Calu3 (cell line): ENCODE measurements around the gene ISG20L2. TPM values are rescaled to one million over a fixed set of nuclear protein-coding genes. Genes with fewer than 3 reads are reported as not detected.

Experiments
- BruUV-seq: library from RNA; stranded (reverse); fragments of 400-500 nt; replicated peaks from 2 replicates; lab custom pipeline; 2021; lab: Mats Ljungman, UMichigan
- CTCF ChIA-PET: fragments of 300-600 bp; sonication (Branson Sonifier 250); formaldehyde crosslinking; loops from one replicate; lab custom pipeline; 2022; ENCODE audit warnings: antibody characterized with exemption; lab: Charles Lee
- DNase-seq: peaks from one replicate; pipeline ENCODE4 v3.0.0; 2022
- H3K27ac Mint-ChIP-seq: one replicate; pipeline ENCODE4 v1.8.0; 2022; ENCODE audit warnings: mixed read lengths; ENCODE audit not compliant: unreplicated experiment
- H3K27me3 Mint-ChIP-seq: one replicate; pipeline ENCODE4 v1.8.0; 2022; ENCODE audit warnings: mixed read lengths; ENCODE audit not compliant: unreplicated experiment
- H3K36me3 Mint-ChIP-seq: one replicate; pipeline ENCODE4 v1.8.0; 2022; ENCODE audit warnings: mild to moderate bottlenecking, moderate library complexity, mixed read lengths; ENCODE audit not compliant: insufficient read depth, unreplicated experiment
- H3K4me1 Mint-ChIP-seq: one replicate; pipeline ENCODE4 v1.8.0; 2022; ENCODE audit warnings: mild to moderate bottlenecking, low read depth, mixed read lengths; ENCODE audit not compliant: unreplicated experiment
- H3K4me3 Mint-ChIP-seq: one replicate; pipeline ENCODE4 v1.8.0; 2022; ENCODE audit warnings: mild to moderate bottlenecking, low read depth, moderate library complexity, mixed read lengths; ENCODE audit not compliant: unreplicated experiment
- H3K9me3 Mint-ChIP-seq: one replicate; pipeline ENCODE4 v1.8.0; 2022; ENCODE audit warnings: low read depth, mixed read lengths; ENCODE audit not compliant: unreplicated experiment
- CTCF ChIP-seq: fragments of 200-600 bp; IDR thresholded peaks from one replicate; pipeline ENCODE4 v1.8.0; 2022; ENCODE audit warnings: antibody characterized with exemption; ENCODE audit not compliant: unreplicated experiment
- intact Hi-C: fragments of 100-400 bp; cut with micrococcal nuclease; formaldehyde crosslinking; loops from one replicate; pipeline ENCODE4 v1.10.0; 2022; ENCODE audit not compliant: unreplicated experiment
- total RNA-seq: library from RNA; stranded (reverse); gene quantifications from 2 replicates; pipeline ENCODE4 v1.2.3, GENCODE V29; 2022

Gene ISG20L2
- total RNA-seq, 1 experiment from 2014 or later = 61.6 TPM

GRCh38 chr1:156689953-156690674 lies 38.5 kb downstream of the ISG20L2 start:
- no TSS peak for BruUV-seq
- DNase-seq = no peak
- no peak for TF ChIP-seq CTCF
- CTCF ChIA-PET = interaction anchor here (0.6 to 7.2 kb wide), 25 partner anchors 9 to 237 kb away, joined by 3 to 199 read pairs (median 5); partner anchors contain the start of genes CRABP2, HDGF, ISG20L2 and METTL25B
- intact Hi-C loops = loop anchor here (1.0 to 10.0 kb wide), 4 partner anchors 15 to 200 kb away; partner anchors contain the start of genes CRABP2 and INSRR
- Mint-ChIP-seq H3K27ac (peak overlapping the region; percentile 2), H3K9me3 (no peaks in the 10 kb centered on the region), H3K4me1 (peaks cover 44% of the 10 kb centered on the region), H3K27me3 (no peaks in the 10 kb centered on the region), H3K36me3 (no peaks in the 10 kb centered on the region), H3K4me3 (peak overlapping the region; percentile 15)

- H3K36me3 Mint-ChIP-seq = no peaks in the 10 kb centered on the region
- H3K9me3 Mint-ChIP-seq = no peaks in the 10 kb centered on the region
- peak overlapping the region; percentile 15 for H3K4me3 Mint-ChIP-seq
- intact Hi-C loops = loop anchor here (1.0 to 10.0 kb wide), 4 partner anchors 16 to 201 kb away; partner anchors contain the start of genes CRABP2 and INSRR
- peaks cover 38% of the 10 kb centered on the region for H3K4me1 Mint-ChIP-seq
- H3K27ac Mint-ChIP-seq = peak overlapping the region; percentile 2
- CTCF ChIA-PET = interaction anchor here (0.5 to 7.2 kb wide), 28 partner anchors 8 to 238 kb away, joined by 3 to 199 read pairs (median 4); partner anchors contain the start of genes CRABP2, HDGF, ISG20L2 and METTL25B
- H3K27me3 Mint-ChIP-seq = no peaks in the 10 kb centered on the region
- peak; percentile 92 for DNase-seq
- no TSS peak for BruUV-seq
- peak; percentile 82 for TF ChIP-seq CTCF
These were observed 39.3 kb downstream of the ISG20L2 start for GRCh38 chr1:156689035-156689952.

GRCh38 chr1:156684227-156684782 lies 44.3 kb downstream of the ISG20L2 start:
- H3K27ac Mint-ChIP-seq = no peak overlapping the region
- no peak for DNase-seq
- intact Hi-C loops = loop anchor here (10.0 kb wide), 1 partner anchor 170 kb away; the partner anchor contains the start of gene INSRR

More at GRCh38 chr1:156684227-156684782, 44.3 kb downstream of the ISG20L2 start:
- no peak overlapping the region for H3K4me3 Mint-ChIP-seq
- BruUV-seq = no TSS peak
- H3K36me3 Mint-ChIP-seq = no peaks in the 10 kb centered on the region
- peaks cover 42% of the 10 kb centered on the region for H3K27me3 Mint-ChIP-seq
- no peaks in the 10 kb centered on the region for H3K9me3 Mint-ChIP-seq
- CTCF ChIA-PET = interaction anchor here (0.6 to 2.6 kb wide), 4 partner anchors 21 to 654 kb away, joined by 3 to 14 read pairs (median 4); partner anchors contain the start of gene CRABP2
- TF ChIP-seq CTCF = no peak
- peaks cover 2% of the 10 kb centered on the region for H3K4me1 Mint-ChIP-seq
